Measurements from ENCODE around the gene SLC49A4.

GRCh38 chr3:122794483-122794778, 438 bp upstream of the SLC49A4 start:
- TF ChIP-seq ZNF724P (CRISPR knock-in tag; IDR thresholded peaks at IDR 0.05; ENCODE audit: borderline replicate concordance) (no peak), SALL1 (CRISPR knock-in tag; IDR thresholded peaks at IDR 0.05) (no peak), EP300 (IDR thresholded peaks at IDR 0.05; ENCODE audit: low read depth in 2 of 2, low read length in 2 of 2) (no peak), EP300 (CRISPR knock-in tag; IDR thresholded peaks at IDR 0.05; ENCODE audit: borderline replicate concordance) (no peak), CAMTA2 (CRISPR knock-in tag; IDR thresholded peaks at IDR 0.05; ENCODE audit: borderline replicate concordance) (no peak), SRF (IDR thresholded peaks at IDR 0.05; ENCODE audit: low read depth, low read length) (no peak), ZNF232 (CRISPR knock-in tag; IDR thresholded peaks at IDR 0.05; ENCODE audit: borderline replicate concordance) (no peak), ZNF10 (CRISPR knock-in tag; IDR thresholded peaks at IDR 0.05; ENCODE audit: borderline replicate concordance, low read depth) (no peak), ZNF616 (CRISPR knock-in tag; IDR thresholded peaks at IDR 0.05; ENCODE audit: low read depth) (no peak), GTF2F1 (IDR thresholded peaks at IDR 0.05; ENCODE audit: low read length) (no peak), FOXK2 (IDR thresholded peaks at IDR 0.05) (no peak)
- TF ChIP-seq, protein P1, sequence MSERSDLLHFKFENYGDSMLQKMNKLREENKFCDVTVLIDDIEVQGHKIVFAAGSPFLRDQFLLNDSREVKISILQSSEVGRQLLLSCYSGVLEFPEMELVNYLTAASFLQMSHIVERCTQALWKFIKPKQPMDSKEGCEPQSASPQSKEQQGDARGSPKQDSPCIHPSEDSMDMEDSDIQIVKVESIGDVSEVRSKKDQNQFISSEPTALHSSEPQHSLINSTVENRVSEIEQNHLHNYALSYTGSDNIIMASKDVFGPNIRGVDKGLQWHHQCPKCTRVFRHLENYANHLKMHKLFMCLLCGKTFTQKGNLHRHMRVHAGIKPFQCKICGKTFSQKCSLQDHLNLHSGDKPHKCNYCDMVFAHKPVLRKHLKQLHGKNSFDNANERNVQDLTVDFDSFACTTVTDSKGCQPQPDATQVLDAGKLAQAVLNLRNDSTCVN (CRISPR knock-in tag; IDR thresholded peaks at IDR 0.05; ENCODE audit: borderline replicate concordance) = no peak
- TF ChIP-seq, protein P2, sequence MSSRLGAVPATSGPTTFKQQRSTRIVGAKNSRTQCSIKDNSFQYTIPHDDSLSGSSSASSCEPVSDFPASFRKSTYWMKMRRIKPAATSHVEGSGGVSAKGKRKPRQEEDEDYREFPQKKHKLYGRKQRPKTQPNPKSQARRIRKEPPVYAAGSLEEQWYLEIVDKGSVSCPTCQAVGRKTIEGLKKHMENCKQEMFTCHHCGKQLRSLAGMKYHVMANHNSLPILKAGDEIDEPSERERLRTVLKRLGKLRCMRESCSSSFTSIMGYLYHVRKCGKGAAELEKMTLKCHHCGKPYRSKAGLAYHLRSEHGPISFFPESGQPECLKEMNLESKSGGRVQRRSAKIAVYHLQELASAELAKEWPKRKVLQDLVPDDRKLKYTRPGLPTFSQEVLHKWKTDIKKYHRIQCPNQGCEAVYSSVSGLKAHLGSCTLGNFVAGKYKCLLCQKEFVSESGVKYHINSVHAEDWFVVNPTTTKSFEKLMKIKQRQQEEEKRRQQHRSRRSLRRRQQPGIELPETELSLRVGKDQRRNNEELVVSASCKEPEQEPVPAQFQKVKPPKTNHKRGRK (CRISPR knock-in tag; IDR thresholded peaks at IDR 0.05) = no peak

All from HepG2 (cell line).